Astrocyte of the spinal cord (primary cell): ENCODE data around the gene NDUFS6.
"Not testable (repeated sequence)": the region's sequence is repeated elsewhere in the genome, so short reads cannot be mapped to it uniquely, and the experiment has no call there.

Experiments used
- DNase-seq: peaks from one replicate; pipeline ENCODE4 v3.0.0; 2011; ENCODE audit warnings: low read depth, low spot score
- H3K4me3 ChIP-seq: 2 replicates; pipeline ENCODE4 v1.5.1; 2011; ENCODE audit warnings: low read depth, mild to moderate bottlenecking, low read length, moderate library complexity
- in situ Hi-C: cut with HindIII; loops from 2 replicates; pipeline ENCODE4 v1.10.0; 2017; ENCODE audit warnings: low sequenced_read_pairs
- TF ChIP-seq, protein P1 (sequence below): IDR thresholded peaks from 2 replicates; pipeline ENCODE4 v1.5.1; 2012; ENCODE audit warnings: low read depth, mild to moderate bottlenecking, low read length, inconsistent platforms

Gene NDUFS6

DNA sequence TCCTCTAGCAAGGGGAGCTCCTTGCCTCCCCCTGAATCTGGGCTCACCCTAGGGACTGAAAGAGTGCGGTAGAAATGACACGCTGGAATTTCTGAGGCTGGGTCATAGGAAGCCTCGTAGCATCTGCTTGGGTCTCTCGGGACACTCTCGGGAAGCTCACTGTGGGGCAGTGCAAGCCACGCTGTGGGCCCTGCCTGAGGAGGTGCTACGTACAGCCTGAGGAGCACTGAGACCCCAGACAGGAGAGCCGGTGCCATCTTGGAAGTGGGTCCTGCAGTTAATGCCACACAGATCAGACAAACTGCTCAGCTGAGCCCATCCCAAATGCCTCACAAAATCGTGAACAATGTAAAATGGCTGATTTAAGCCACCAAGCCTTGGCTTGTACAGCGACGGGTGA is 3.4 kb upstream of the NDUFS6 start:
- DNase-seq, result no peak
- TF ChIP-seq, protein P1, sequence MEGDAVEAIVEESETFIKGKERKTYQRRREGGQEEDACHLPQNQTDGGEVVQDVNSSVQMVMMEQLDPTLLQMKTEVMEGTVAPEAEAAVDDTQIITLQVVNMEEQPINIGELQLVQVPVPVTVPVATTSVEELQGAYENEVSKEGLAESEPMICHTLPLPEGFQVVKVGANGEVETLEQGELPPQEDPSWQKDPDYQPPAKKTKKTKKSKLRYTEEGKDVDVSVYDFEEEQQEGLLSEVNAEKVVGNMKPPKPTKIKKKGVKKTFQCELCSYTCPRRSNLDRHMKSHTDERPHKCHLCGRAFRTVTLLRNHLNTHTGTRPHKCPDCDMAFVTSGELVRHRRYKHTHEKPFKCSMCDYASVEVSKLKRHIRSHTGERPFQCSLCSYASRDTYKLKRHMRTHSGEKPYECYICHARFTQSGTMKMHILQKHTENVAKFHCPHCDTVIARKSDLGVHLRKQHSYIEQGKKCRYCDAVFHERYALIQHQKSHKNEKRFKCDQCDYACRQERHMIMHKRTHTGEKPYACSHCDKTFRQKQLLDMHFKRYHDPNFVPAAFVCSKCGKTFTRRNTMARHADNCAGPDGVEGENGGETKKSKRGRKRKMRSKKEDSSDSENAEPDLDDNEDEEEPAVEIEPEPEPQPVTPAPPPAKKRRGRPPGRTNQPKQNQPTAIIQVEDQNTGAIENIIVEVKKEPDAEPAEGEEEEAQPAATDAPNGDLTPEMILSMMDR, result no peak
- in situ Hi-C loops, result no loop called here
- H3K4me3 ChIP-seq, result no peak overlapping the region

DNA sequence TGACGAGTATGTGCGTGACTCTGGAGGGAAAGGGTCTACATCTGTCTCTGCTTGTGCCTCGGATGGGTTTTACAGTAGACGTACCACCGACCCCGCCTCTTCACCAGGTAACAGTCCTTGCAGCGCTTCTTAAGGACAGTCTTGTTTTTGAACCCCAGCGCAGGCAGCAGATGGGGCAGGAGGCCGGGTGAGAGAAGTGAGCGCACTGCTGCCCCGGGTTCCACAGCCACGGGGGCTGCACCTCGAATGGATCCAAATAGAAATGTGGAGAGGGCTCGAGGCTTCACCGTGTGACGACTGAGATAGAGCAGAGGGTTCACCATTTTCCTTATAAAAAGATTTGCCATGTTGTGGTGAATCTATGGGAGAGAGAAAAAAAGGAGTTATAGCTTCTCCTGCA is 2.6 kb upstream of the NDUFS6 start:
- DNase-seq, in situ Hi-C loops: not testable (repeated sequence)
- H3K4me3 ChIP-seq, result peak overlapping the region; percentile 81

DNA sequence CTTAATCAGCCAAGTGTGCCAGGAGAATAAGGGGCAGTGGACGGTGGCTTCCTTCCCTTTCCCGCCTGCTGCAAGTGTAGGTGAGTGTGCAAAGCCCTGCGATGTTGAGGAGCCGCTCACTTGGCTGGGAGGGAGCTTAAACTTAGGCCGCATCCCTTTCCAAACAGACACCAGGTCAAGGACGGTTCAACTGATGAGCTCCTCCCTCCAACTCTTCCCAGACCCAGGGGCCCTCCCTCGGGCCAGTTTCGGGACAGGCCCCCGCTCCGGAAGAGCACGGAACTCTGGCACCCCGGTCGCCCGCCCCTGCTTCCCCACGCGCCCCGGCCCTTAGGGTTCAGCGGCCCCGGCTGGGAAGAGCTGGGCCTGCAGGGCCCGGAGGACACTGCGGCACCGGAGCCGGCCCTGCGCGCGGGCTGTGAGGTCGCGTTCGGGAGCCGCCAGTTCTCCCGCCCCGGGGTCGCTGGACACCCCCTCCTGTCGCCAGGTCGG is 2.1 kb upstream of the NDUFS6 start:
- in situ Hi-C loops, result no loop called here
- H3K4me3 ChIP-seq, result peak overlapping the region; percentile 81
- peak; percentile 18 for DNase-seq
- TF ChIP-seq, protein P1, result no peak

DNA sequence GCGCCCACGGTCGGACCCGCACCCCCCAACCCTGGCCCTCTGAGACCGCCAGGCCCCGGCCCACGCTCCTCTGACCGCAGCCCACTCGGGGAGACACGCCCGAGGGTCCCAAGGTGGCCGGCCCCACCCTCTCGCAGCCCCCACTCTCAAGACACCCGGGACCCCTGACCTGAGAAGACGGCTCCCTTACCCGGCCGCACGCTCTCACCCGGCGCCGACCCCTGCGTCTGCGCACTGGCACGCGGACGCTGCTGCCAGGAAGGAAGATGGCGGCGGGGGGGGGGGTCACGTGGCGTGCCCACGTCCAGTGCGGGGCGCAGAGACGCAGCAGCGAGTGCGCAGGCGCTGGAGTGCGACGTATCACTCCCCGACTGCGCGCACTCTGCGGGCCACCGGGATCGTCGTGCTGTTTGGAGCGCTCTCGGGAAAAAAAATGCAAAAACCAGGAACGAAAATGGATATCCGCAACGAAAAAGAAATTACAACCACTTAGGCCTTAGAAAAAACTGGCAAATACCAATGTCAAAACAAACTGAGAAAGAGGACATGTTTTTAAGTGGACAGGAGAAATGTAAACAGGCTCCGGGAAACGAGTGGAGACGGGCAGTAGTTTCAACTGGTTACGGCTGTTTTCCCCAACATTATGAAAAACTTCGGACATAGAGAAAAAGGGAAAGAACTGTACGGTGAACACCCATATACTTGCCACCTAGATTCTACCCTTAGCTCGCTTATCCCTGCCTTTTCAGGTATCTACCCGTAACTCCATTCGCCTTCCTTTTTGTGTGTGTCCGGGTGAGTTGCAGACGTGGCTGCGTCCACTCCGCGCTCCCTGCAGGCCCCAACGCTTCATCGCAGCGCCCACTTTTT is 1.4 kb upstream of the NDUFS6 start, which contains the start of gene MRPL36:
Gene MRPL36 (minus strand): TSS at position 236 of the 870 bp plus-strand sequence. CDS start 902 bp downstream, outside the sequence.
- H3K4me3 ChIP-seq, result peak within 1 kb of the TSS; percentile 81
- DNase-seq, result peak; percentile 89
- TF ChIP-seq, protein P1, result no peak
- in situ Hi-C loops, result no loop called here

DNA sequence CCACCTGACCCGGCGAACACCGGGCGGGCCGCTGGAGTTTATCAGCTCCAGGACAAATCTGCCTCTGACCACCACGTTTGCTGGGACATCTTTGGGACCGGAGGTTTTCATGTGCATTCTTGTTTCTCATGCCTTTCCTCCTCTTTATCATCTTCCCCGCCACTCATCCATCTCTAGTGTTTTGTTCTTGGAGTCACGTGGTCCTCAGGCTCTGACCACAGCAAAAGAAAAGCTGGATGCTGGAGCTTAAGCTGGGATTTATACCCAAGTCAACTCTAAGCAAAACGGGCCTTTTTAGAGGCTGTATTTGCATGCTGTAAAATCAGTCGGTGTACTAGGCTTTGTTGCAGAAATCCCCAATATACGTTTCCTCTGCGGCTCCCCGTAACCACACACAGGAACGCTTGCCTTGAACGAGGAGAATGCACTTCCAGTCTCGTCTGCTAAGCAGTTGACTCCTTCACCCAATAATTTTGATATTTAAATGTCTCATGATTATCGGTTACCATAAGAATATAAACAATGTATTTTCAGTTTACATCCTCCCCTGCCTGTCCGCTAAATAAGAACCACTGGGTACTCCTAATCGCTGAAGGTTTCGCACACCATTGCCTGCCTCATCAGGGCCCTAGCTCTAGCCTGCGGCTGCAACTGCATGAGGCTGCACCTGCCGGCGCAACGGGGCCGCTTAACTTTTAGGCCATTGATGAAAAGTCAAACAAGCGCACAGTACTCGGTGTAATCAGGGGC is 560 bp upstream of the NDUFS6 start:
- TF ChIP-seq, protein P1, result no peak
- peak overlapping the region; percentile 81 for H3K4me3 ChIP-seq
- peak; percentile 56 for DNase-seq
- in situ Hi-C loops, result no loop called here

DNA sequence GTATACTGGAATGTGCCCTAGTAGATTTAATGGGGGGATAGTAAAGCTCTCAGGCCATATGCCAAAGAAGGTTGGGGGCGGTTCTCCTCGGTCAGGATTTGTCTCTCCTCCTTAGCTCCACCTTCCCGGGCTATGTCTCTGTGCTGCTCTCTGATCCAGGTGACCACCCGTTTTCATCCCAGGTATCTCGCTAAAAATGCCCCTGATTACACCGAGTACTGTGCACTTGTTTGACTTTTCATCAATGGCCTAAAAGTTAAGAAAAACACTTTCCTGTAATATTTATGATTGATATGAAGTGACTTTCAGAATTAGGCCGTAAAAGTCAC is 724 bp downstream of the NDUFS6 start:
- peak overlapping the region; percentile 81 for H3K4me3 ChIP-seq
- in situ Hi-C loops, result no loop called here
- TF ChIP-seq, protein P1, result no peak
- no peak for DNase-seq

DNA sequence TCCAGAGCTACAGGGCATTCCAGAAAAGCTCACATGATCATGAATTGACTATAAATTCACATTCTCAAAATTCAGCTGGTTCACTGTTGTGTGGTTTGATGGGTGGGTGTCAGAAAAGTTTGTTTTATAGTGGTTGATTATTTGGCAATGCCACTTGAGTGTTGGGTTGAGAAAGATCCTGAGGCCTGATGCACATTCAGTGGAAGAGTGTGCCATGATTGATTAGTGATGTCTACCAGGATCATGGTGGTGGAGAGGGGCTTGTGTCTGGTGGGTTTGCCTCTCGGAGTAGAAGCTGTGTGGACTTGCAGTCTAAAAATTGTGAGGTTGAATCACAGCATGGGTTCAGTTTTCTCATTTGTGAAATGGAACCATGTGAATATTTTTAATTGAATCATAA is 2.0 kb downstream of the NDUFS6 start:
- TF ChIP-seq, protein P1, result no peak
- DNase-seq, result no peak
- in situ Hi-C loops, result no loop called here

More for the DNA sequence above, 2.0 kb downstream of the NDUFS6 start:
- H3K4me3 ChIP-seq, result no peak overlapping the region
